MM.1S (cell line): ENCODE data around the gene MLNR.

Source experiments
- DNase-seq: peaks from one replicate; pipeline ENCODE4 v3.0.0-alpha.2; 2015
- H2AFZ ChIP-seq: fragments of 300-600 bp; sonication (generic); 2 replicates; pipeline ENCODE4 v1.6.0; 2016; ENCODE audit warnings: antibody characterized with exemption, low read length
- H3F3A ChIP-seq: fragments of 300-600 bp; sonication (generic); 2 replicates; pipeline ENCODE4 v1.6.1; 2016; ENCODE audit warnings: mild to moderate bottlenecking, antibody characterized with exemption, low read length, moderate library complexity, mixed read lengths; ENCODE audit not compliant: insufficient read depth
- H3K27ac ChIP-seq: fragments of 300-600 bp; sonication (generic); 2 replicates; pipeline ENCODE4 v1.5.1; 2016; ENCODE audit warnings: mild to moderate bottlenecking, low read length
- H3K27me3 ChIP-seq: fragments of 300-600 bp; sonication (generic); replicated peaks from 2 replicates; pipeline ENCODE4 v1.6.0; 2016; ENCODE audit warnings: low read length; ENCODE audit not compliant: insufficient read depth
- H3K36me3 ChIP-seq: fragments of 300-600 bp; sonication (generic); replicated peaks from 2 replicates; pipeline ENCODE4 v1.6.1; 2016; ENCODE audit warnings: mild to moderate bottlenecking, low read length, mixed read lengths; ENCODE audit not compliant: insufficient read depth
- H3K4me1 ChIP-seq: fragments of 300-600 bp; sonication (generic); 2 replicates; pipeline ENCODE4 v1.6.1; 2016; ENCODE audit warnings: low read length, mixed read lengths
- H3K4me2 ChIP-seq: fragments of 300-600 bp; sonication (generic); 2 replicates; pipeline ENCODE4 v1.6.0; 2016; ENCODE audit warnings: low read depth, low read length
- H3K4me3 ChIP-seq: fragments of 300-600 bp; sonication (generic); 2 replicates; pipeline ENCODE4 v1.5.1; 2016; ENCODE audit warnings: low read length, mixed read lengths
- H3K79me2 ChIP-seq: fragments of 300-600 bp; sonication (generic); 2 replicates; pipeline ENCODE4 v1.6.1; 2016; ENCODE audit warnings: mixed run types, low read length, mixed read lengths
- H3K9ac ChIP-seq: fragments of 300-600 bp; sonication (generic); 2 replicates; pipeline ENCODE4 v1.6.1; 2016; ENCODE audit warnings: low read length, mixed read lengths
- H3K9me2 ChIP-seq: fragments of 300-600 bp; sonication (generic); replicated peaks from 2 replicates; pipeline ENCODE4 v1.6.1; 2016; ENCODE audit warnings: mild to moderate bottlenecking, low read length, mixed read lengths; ENCODE audit not compliant: insufficient read depth
- H3K9me3 ChIP-seq: fragments of 300-600 bp; sonication (generic); replicated peaks from 2 replicates; pipeline ENCODE4 v1.6.1; 2016; ENCODE audit warnings: mild to moderate bottlenecking, low read length, mixed read lengths; ENCODE audit not compliant: insufficient read depth
- H4K20me1 ChIP-seq: fragments of 300-600 bp; sonication (generic); 2 replicates; pipeline ENCODE4 v1.6.1; 2016; ENCODE audit warnings: mild to moderate bottlenecking, low read length, moderate library complexity, mixed read lengths; ENCODE audit not compliant: insufficient read depth
- EZH2 ChIP-seq: fragments of 300-600 bp; sonication (generic); optimal IDR thresholded peaks from 2 replicates; pipeline ENCODE3; 2017; ENCODE audit warnings: low read depth, mild to moderate bottlenecking, antibody characterized with exemption, low read length, mixed read lengths
- EZH2phosphoT487 ChIP-seq: fragments of 300-600 bp; sonication (generic); IDR thresholded peaks from 2 replicates; pipeline ENCODE4 v1.6.1; 2018; ENCODE audit warnings: antibody characterized with exemption, low read length
- TF ChIP-seq, protein P1 (sequence below): fragments of 300-600 bp; sonication (generic); IDR thresholded peaks from 2 replicates; pipeline ENCODE4 v1.5.1; 2016; ENCODE audit warnings: antibody characterized with exemption, low read length, mixed read lengths

MLNR gene

DNA sequence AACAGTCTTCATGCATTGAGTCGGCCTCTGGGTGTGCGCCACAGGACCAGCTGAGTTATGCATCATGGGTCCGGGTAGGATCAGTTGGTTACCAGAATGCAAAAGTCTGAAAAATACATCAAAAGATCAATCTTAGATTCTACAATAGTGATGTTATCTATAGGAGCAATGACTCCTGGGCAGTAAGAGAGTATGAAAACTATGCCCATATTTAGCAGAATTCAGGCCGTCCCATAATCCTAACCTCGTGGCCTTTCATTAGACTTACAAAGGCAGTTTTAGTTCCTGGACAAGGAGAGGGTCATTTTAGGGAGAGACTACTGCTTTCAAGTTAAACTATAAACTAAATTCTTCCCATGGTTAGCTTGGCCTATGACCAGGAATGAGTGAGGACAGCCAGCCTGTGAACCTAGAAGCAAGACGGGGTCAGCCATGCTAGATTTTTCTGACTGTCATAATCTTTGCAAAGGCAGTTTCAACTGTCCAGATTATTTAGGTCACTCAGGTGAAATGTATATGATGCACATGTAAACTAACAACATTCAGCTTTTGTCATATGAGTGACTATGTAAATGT is 15.8 kb downstream of the MLNR start:
- no peak overlapping the region for H2AFZ ChIP-seq

DNA sequence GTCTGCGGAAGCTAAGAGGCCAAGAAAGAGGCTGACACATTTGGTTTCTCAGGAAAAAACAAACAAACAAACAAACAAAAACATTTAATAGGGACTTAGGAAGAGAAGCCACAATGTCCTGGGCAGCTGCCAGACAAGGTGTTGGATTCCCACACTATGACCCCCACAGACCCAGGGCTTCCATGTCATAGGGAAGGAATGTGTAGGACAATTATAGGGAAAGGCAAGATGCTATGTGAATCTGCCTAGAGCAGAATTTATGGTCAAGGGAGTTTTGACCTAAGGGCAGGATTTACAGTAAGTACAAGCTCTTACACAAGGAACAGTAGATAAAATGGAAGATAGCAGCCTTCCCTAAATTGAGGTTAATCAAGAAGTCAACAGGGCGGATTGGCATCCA is 18.5 kb downstream of the MLNR start:
- Histone ChIP-seq H3F3A (no peaks in the 10 kb centered on the region), H2AFZ (no peak overlapping the region), H3K27me3 (no peaks in the 10 kb centered on the region), H3K9me3 (no peaks in the 10 kb centered on the region), H3K36me3 (no peaks in the 10 kb centered on the region), H3K27ac (no peak overlapping the region), H3K79me2 (no peaks in the 10 kb centered on the region), H3K4me1 (no peaks in the 10 kb centered on the region), H4K20me1 (no peaks in the 10 kb centered on the region), H3K9ac (no peak overlapping the region), H3K4me3 (no peak overlapping the region), H3K4me2 (no peak overlapping the region), H3K9me2 (no peaks in the 10 kb centered on the region)
- DNase-seq = no peak
- TF ChIP-seq, protein P1, sequence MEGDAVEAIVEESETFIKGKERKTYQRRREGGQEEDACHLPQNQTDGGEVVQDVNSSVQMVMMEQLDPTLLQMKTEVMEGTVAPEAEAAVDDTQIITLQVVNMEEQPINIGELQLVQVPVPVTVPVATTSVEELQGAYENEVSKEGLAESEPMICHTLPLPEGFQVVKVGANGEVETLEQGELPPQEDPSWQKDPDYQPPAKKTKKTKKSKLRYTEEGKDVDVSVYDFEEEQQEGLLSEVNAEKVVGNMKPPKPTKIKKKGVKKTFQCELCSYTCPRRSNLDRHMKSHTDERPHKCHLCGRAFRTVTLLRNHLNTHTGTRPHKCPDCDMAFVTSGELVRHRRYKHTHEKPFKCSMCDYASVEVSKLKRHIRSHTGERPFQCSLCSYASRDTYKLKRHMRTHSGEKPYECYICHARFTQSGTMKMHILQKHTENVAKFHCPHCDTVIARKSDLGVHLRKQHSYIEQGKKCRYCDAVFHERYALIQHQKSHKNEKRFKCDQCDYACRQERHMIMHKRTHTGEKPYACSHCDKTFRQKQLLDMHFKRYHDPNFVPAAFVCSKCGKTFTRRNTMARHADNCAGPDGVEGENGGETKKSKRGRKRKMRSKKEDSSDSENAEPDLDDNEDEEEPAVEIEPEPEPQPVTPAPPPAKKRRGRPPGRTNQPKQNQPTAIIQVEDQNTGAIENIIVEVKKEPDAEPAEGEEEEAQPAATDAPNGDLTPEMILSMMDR = no peak
- TF ChIP-seq EZH2phosphoT487 = no peak
- no peak for TF ChIP-seq EZH2

More for the DNA sequence above, 15.8 kb downstream of the MLNR start:
- no peaks in the 10 kb centered on the region for H3K9me3 ChIP-seq
- no peaks in the 10 kb centered on the region for H3K36me3 ChIP-seq
- H3K4me3 ChIP-seq = no peak overlapping the region
- H3K9me2 ChIP-seq = no peaks in the 10 kb centered on the region
- no peaks in the 10 kb centered on the region for H3K79me2 ChIP-seq
- no peak overlapping the region for H3K4me2 ChIP-seq
- no peaks in the 10 kb centered on the region for H3K27me3 ChIP-seq
- no peak for DNase-seq
- H3F3A ChIP-seq = no peaks in the 10 kb centered on the region
- no peak overlapping the region for H3K27ac ChIP-seq
- no peaks in the 10 kb centered on the region for H4K20me1 ChIP-seq
- no peak for TF ChIP-seq EZH2
- TF ChIP-seq EZH2phosphoT487 = no peak
- TF ChIP-seq, protein P1 = no peak
- no peaks in the 10 kb centered on the region for H3K4me1 ChIP-seq
- H3K9ac ChIP-seq = no peak overlapping the region

DNA sequence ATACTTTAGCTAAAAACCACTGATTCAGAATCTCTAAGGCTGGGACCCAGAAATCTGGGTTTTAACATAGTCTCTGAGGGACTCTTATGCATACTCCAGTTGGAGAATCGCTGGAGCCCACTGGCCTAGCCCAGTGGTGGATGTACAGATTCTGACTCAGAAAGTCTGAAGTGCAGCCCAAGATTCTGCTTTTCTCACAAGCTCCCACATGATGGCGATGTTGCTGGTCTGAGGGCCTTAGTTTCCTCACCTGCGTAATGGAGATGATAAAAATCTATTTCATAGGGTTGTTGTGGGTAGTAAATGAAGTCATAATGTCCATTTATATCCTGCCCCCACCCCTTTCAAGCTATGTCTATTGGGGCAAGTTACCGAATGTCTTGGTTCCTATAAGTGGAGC is 19.9 kb downstream of the MLNR start:
- H3K9me3 ChIP-seq = no peaks in the 10 kb centered on the region
- no peaks in the 10 kb centered on the region for H3K27me3 ChIP-seq
- H3K4me3 ChIP-seq = no peak overlapping the region
- no peak for TF ChIP-seq EZH2phosphoT487
- TF ChIP-seq, protein P1 = peak; percentile 39
- H3K4me1 ChIP-seq = no peaks in the 10 kb centered on the region
- H3F3A ChIP-seq = no peaks in the 10 kb centered on the region
- H3K36me3 ChIP-seq = no peaks in the 10 kb centered on the region
- H3K9ac ChIP-seq = no peak overlapping the region
- peak; percentile 16 for DNase-seq
- H2AFZ ChIP-seq = no peak overlapping the region
- H3K4me2 ChIP-seq = no peak overlapping the region
- no peaks in the 10 kb centered on the region for H3K9me2 ChIP-seq
- no peak overlapping the region for H3K27ac ChIP-seq
- no peaks in the 10 kb centered on the region for H4K20me1 ChIP-seq
- no peaks in the 10 kb centered on the region for H3K79me2 ChIP-seq
